HG02943 (cell line): ENCODE results near the gene RGPD4.
"Not testable (repeated sequence)": the region's sequence is repeated elsewhere in the genome, so short reads cannot be mapped to it uniquely, and the experiment has no call there.

Experiments
- ATAC-seq: cut with Tn5 transposase; IDR thresholded peaks from one replicate; pipeline ENCODE4 v1.9.1; 2021; ENCODE audit warnings: mild to moderate bottlenecking, low read depth, moderate library complexity; ENCODE audit not compliant: unreplicated experiment

Gene RGPD4

GRCh38 chr2:107916696-107917370 lies 90.1 kb downstream of the RGPD4 start:
- ATAC-seq, result not testable (repeated sequence)

GRCh38 chr2:107927034-107927534 lies 100.4 kb downstream of the RGPD4 start:
- ATAC-seq, result no peak

- no peak for ATAC-seq
These were observed 104.7 kb downstream of the RGPD4 start for GRCh38 chr2:107931412-107931811.

GRCh38 chr2:107932488-107932887 lies 105.8 kb downstream of the RGPD4 start:
- no peak for ATAC-seq

- no peak for ATAC-seq
These were observed 106.3 kb downstream of the RGPD4 start for GRCh38 chr2:107932979-107933378.

GRCh38 chr2:107936433-107937359 lies 110.0 kb downstream of the RGPD4 start:
- ATAC-seq, result no peak
